GM18909 (cell line): Measurements from ENCODE around the gene KAZALD1.

Experiments used
- ATAC-seq: cut with Tn5 transposase; IDR thresholded peaks from one replicate; pipeline ENCODE4 v1.9.1; 2021; ENCODE audit warnings: mild to moderate bottlenecking; ENCODE audit not compliant: unreplicated experiment, poor library complexity

The KAZALD1 gene

GRCh38 chr10:101065481-101066145 is 3.8 kb downstream of the KAZALD1 start:
- no peak for ATAC-seq

GRCh38 chr10:101066146-101066895 is 4.5 kb downstream of the KAZALD1 start:
- peak; percentile 40 for ATAC-seq

- no peak for ATAC-seq
Measured at GRCh38 chr10:101066896-101067355, 5.1 kb downstream of the KAZALD1 start.

GRCh38 chr10:101067356-101068083 is 5.7 kb downstream of the KAZALD1 start:
- ATAC-seq: no peak

- ATAC-seq: no peak
Measured at GRCh38 chr10:101069441-101069840, 7.7 kb downstream of the KAZALD1 start.

- ATAC-seq: no peak
Measured at GRCh38 chr10:101070098-101070497, 8.3 kb downstream of the KAZALD1 start.

- no peak for ATAC-seq
Measured at GRCh38 chr10:101071267-101071884, 9.6 kb downstream of the KAZALD1 start.

- ATAC-seq: no peak
Measured at GRCh38 chr10:101071885-101072433, 10.2 kb downstream of the KAZALD1 start.

GRCh38 chr10:101072923-101073322 is 11.1 kb downstream of the KAZALD1 start:
- ATAC-seq: no peak

GRCh38 chr10:101073631-101074030 is 11.8 kb downstream of the KAZALD1 start:
- no peak for ATAC-seq

- ATAC-seq: no peak
Measured at GRCh38 chr10:101075775-101076174, 14.0 kb downstream of the KAZALD1 start.

GRCh38 chr10:101076630-101077029 is 14.8 kb downstream of the KAZALD1 start:
- ATAC-seq: no peak

- no peak for ATAC-seq
Measured at GRCh38 chr10:101079874-101080273, 18.1 kb downstream of the KAZALD1 start.

GRCh38 chr10:101080933-101081931 is 19.4 kb downstream of the KAZALD1 start:
- no peak for ATAC-seq

- ATAC-seq: no peak
Measured at GRCh38 chr10:101085846-101086245, 24.1 kb downstream of the KAZALD1 start.

GRCh38 chr10:101087376-101087775 is 25.6 kb downstream of the KAZALD1 start:
- no peak for ATAC-seq

- ATAC-seq: no peak
Measured at GRCh38 chr10:101087965-101088364, 26.2 kb downstream of the KAZALD1 start.

- ATAC-seq: no peak
Measured at GRCh38 chr10:101089520-101090299, 27.9 kb downstream of the KAZALD1 start.
